GM19455 (cell line): ENCODE measurements around the gene FBL.
"Not testable (repeated sequence)": the region's sequence is repeated elsewhere in the genome, so short reads cannot be mapped to it uniquely, and the experiment has no call there.

Experiments
- ATAC-seq: cut with Tn5 transposase; IDR thresholded peaks from one replicate; pipeline ENCODE4 v1.9.1; 2021; ENCODE audit not compliant: unreplicated experiment

The FBL gene

DNA sequence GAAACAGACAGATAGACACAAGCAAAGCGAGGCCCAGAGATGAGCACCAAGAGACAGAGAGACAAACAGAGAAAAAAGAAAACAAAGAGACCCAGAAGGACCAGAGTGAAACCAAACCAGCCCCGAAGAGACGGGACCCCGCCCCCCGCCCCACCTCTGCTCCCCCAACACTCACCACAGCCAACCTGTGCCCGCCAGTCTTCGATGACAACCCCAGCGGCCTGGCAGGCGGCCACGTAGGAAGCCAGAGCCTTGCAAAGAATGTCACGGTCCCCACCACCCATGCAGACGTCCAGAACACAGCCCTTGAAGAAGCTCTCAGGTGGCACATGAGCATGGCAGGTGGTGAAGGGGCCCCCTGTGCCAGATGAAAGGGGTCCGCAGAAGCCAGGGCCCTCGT lies 31.3 kb upstream of the FBL start:
- ATAC-seq, result not testable (repeated sequence)

DNA sequence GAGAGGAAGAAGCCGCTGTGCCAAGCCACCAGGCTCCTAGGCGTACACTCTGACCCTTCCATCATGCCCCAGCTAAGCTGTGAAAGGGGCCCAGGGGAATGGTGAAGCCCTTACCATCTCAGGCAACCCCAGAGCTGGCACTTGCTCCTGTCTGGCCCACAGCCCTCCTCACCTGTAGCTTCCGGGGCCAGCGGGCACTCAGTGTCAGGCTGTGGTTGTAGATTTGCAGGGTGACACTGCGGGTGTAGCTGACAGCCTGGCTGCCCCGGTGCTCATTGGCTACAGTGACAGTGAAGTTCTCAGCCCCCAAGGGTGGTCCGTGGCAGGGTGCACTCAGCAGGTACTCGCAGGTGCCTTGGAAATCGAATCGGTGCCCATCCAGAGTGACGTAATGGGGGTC lies 30.3 kb upstream of the FBL start:
- ATAC-seq, result not testable (repeated sequence)

DNA sequence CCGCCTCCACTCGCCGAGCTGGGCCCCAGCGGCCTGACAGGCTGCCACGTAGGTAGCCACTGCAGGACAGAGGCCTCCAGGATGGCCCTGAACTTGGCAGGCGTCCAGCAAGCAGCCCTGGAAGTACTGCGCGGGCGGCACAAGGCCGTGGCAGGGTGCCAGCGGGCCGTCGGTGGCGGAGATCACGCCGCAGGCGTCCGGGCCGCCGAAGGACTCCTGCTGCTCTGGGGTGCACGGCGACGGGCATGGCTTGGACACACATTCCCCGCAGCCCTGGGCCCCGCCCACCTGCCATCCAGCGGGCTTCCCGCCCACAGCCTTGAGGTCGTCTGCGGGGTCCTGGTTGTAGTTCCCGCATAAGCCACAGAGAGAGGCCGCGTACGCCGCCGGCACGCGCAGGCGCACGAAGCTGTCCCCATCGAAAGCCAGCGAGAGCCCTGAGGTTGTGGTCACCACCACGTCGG lies 29.3 kb upstream of the FBL start:
- ATAC-seq, result not testable (repeated sequence)

- no peak for ATAC-seq
These were observed 28.2 kb upstream of the FBL start for GRCh38 chr19:39874404-39874803.

DNA sequence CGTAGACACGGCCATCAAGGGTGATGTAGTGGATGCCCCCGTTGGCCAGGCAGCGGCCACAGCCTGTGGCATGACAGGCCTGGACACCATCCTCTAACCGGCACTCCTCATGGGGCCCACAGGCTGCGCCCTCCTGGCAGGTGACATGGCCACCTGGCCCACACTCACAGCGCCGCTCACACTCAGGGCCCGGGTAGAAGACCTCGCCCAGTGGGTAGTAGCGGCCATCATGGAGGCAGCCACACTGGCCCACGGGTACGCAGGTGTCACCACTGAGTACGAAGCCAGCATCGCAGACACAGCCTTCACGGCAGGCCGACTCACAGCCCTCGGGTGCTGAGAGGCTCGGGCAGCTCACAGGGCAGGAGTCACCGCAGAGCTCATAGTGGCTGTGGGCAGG lies 27.2 kb upstream of the FBL start:
- ATAC-seq, result no peak

DNA sequence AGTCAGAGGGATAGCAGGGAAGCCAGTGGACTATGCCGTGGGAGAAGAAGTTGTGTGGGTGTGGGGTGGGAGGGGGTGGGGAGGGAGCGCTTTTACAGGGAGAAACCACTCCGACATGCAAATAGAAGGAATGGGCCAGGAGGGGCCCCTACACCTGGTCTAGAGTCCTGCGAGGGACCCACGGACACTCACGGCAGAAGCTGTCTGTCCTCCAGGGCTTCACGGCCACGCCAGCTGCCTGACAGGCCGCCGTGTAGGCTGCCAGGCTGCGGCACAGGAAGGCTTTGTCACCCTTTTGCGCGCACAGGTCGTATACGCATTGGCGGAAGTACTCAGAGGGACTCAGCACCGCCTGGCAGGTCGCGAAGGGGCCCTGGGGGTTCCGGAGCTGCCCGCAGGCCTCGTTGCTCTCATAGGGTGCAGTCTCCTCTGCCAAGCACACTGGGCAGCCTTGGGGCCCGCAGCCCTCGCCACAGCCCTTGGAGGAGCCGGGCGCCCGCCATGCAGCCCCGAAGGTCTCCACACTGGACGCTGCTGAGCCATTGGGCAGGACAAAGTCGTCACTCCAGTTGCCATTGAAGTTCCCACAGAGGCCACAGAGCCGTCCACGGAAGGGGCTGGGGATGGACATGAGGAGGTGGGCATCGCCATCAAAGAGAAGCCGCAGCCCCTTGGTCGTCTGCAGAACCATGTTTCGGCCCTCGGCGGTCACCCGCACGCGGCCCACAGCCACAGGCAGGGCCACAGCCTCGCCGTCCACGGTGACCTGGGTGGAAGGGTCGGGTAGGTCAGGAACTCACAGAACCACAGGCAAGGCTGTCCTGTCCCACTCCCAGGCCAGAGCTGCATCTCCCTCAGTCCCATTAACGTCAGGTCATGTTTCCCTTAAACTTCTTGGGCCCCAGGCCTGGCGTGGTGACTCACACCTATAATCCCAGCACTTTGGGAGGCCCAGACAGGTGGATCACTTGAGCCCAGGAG lies 26.0 kb upstream of the FBL start:
- ATAC-seq, result no peak

- ATAC-seq, result no peak
These were observed 25.2 kb upstream of the FBL start for GRCh38 chr19:39871362-39871761.

GRCh38 chr19:39870171-39870971 lies 24.2 kb upstream of the FBL start:
- ATAC-seq, result no peak

DNA sequence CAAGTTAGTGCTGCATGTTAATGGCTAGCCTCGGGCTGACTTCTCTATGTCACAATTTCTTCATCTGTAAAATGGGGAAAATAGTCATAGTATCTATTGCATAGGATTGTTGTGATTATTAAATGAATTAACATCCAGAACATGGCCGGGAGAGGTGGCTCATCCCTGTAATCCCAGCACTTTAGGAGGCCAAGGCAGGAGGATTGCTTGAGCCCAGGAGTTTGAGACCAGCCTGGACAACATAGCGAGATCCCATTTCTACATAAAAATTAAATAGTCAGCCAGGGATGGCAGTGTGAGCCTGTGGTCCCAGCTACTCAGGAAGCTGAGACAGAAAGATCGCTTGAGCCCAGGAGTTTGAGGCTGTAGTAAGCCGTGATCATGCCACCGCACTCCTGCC lies 21.8 kb upstream of the FBL start:
- no peak for ATAC-seq

GRCh38 chr19:39867133-39867532 lies 21.0 kb upstream of the FBL start:
- ATAC-seq, result no peak

DNA sequence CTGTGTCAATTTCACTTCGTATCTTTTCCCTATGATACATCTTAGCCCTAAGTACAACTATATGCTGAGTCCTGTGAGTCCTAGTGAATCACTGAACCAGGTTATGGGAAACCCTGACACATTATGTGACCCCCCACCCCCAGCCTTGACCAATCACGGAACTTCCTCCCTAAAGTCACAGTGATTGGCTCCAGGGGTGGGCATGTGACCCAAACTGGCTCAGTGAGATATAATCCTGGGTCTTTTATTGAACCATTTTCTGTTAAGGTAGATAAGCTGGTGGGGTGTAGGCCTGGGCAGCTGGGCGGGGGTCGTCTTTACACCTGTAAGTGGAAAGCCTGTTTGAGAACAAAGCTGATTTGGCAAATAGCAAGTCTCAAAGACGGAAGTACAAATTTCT lies 19.8 kb upstream of the FBL start:
- no peak for ATAC-seq

GRCh38 chr19:39865186-39865585 lies 19.0 kb upstream of the FBL start:
- no peak for ATAC-seq

DNA sequence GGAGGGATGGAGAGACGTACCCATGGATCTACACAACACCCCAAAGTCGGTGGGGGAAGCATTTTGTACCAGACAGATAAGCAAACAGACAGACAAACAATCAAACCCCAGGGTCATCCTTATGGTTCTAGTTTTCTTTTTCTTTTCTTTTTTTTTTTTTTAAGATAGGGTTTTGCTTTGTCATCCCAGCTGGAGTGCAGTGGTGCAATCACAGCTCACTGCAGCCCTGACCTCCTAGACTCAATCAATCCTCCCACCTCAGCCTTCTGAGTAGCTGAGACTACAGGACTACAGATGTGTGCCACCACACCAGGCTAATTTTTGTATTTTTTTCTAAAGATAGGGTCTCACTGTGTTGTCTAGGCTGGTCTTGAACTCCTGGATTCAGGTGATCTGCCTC lies 17.9 kb upstream of the FBL start:
- no peak for ATAC-seq

GRCh38 chr19:39858541-39858940 lies 12.4 kb upstream of the FBL start:
- ATAC-seq, result no peak

- ATAC-seq, result no peak
These were observed 6.7 kb upstream of the FBL start for GRCh38 chr19:39852882-39853281.

DNA sequence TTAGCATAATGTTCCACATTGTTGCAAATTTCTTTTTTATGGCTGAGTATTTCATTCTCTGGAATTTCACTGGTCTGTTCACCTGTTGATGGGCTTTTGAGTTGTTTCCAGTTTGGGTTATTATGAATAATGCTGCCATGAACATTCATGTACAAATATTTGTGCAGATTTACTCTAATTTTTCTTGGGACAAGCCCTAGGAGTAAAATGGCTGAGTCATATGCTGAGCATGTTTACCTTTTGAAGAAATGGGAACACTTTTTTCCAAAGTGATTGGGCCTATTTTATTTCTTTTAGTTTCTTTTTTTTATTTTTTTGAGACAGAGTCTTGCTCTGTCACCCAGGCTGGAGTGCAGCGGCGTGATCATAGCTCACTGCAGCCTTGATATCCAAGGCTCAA lies 4.7 kb upstream of the FBL start:
- no peak for ATAC-seq

GRCh38 chr19:39848392-39848791 lies 2.2 kb upstream of the FBL start:
- ATAC-seq, result no peak

- ATAC-seq, result no peak
These were observed 1.3 kb upstream of the FBL start for GRCh38 chr19:39847525-39847924.

DNA sequence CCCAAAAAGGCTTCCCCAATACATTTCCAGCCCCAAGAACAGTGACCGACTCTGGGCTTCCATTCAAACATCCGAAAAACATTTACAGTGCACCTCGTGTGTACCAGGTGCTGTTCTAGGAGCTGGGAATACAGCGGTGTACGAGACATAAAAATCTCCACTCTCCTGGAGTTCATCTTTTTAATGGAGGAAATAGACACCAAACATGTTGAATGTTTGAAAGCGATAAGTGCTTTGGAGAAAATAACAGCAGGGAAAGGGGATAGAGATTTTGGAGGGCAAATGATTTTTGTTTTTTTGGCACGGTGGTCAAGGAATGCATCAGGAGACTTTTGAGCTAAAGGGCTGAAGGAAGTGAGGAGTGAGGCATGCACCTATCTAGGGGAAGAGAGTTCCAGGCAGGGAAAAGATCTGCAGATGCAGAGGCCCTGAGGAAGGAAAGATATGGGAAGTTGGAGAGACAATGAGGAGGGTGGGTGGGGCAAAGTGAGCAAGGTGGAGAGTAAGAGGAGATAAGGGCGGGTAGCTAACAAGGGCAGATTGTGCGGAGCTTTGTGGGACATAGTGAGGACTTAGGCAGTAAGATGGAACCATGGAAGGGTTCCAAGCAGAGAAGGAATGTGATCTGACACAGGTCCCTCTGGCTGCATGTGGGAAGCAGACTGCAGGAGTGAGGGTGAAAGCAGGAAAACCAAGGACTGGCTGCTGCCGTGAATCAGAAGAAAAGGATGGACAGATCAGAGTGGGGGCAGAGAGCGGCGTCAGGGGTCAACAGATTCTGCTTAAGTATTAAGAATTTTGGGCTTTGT lies 703 bp upstream of the FBL start:
- no peak for ATAC-seq

- ATAC-seq, result no peak
These were observed 621 bp downstream of the FBL start for GRCh38 chr19:39845584-39845932.

DNA sequence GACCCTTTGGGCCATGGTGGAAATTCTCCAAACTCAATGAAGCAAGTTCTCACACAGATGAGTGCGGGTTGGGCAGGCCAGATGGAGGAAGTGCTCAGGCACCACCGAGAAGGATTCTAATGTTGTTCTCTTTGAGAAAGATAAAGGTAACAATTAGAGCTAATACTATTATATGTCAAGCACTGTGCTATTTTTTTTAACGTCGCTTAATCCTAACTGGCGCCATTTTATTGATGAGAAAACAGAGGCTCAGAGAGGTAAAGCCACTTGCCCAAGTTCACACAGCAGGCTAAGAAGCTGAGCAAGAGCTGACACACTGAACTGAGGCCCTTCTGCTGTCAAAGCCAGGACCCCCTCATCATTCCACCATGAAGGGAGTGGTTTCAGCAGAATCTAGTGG lies 1.0 kb downstream of the FBL start:
- no peak for ATAC-seq
